Panc1 (cell line): Measurements from ENCODE around the gene DSCAM. TPM values are rescaled to one million over a fixed set of nuclear protein-coding genes. Genes with fewer than 3 reads are reported as not detected.

Experiments used
- ATAC-seq: fragments of 200-7000 bp; cut with Tn5 transposase; 2 replicates; pipeline ENCODE4 v1.9.1; 2020; ENCODE audit warnings: mild to moderate bottlenecking, moderate library complexity
- BruUV-seq: library from RNA; stranded (reverse); fragments of 400-500 nt; replicated peaks from 2 replicates; lab custom pipeline; 2021; lab: Mats Ljungman, UMichigan
- CTCF ChIA-PET: fragments of 300-600 bp; sonication (Branson Sonifier 250); formaldehyde crosslinking; loops from one replicate; lab custom pipeline; 2022; ENCODE audit warnings: antibody characterized with exemption; lab: Charles Lee
- POLR2A ChIA-PET: fragments of 300-600 bp; sonication (Branson Sonifier 250); formaldehyde crosslinking; loops from one replicate; lab custom pipeline; 2022; ENCODE audit warnings: antibody characterized with exemption; lab: Charles Lee
- DNase-seq: peaks from one replicate; pipeline ENCODE4 v3.0.0-alpha.2; 2010; ENCODE audit warnings: low read depth, low spot score
- H3K27ac ChIP-seq: 2 replicates; pipeline ENCODE4 v1.5.1; 2011; ENCODE audit warnings: mild to moderate bottlenecking, low read length, inconsistent platforms
- H3K27me3 ChIP-seq: fragments of 200-500 bp; sonication (Bioruptor generic); 2 replicates; pipeline ENCODE4 v1.6.0; 2014; ENCODE audit warnings: low read length, inconsistent platforms; ENCODE audit not compliant: control insufficient read depth, insufficient read depth
- H3K36me3 ChIP-seq: fragments of 200-500 bp; sonication (Bioruptor generic); 2 replicates; pipeline ENCODE4 v1.5.1; 2014; ENCODE audit warnings: inconsistent platforms, mild to moderate bottlenecking, low read length, moderate library complexity; ENCODE audit not compliant: control insufficient read depth, insufficient read depth
- H3K4me1 ChIP-seq: 2 replicates; pipeline ENCODE4 v1.5.1; 2011; ENCODE audit warnings: inconsistent platforms, mild to moderate bottlenecking, low read length, moderate library complexity; ENCODE audit not compliant: control insufficient read depth, insufficient read depth
- H3K4me3 ChIP-seq, 2 experiments: 2 replicates each; pipeline ENCODE4 v1.5.1; 2011 to 2012; ENCODE audit warnings: low read depth in 2 of 2, low read length in 2 of 2, mild to moderate bottlenecking in 2 of 2, inconsistent platforms in 1 of 2, moderate library complexity in 1 of 2
- H3K9me3 ChIP-seq: fragments of 200-500 bp; sonication (Bioruptor generic); 2 replicates; pipeline ENCODE4 v1.5.1; 2014; ENCODE audit warnings: low read depth, mild to moderate bottlenecking, inconsistent platforms, low read length, moderate library complexity; ENCODE audit not compliant: control insufficient read depth, insufficient read depth
- CTCF ChIP-seq: fragments of 450-650 bp; IDR thresholded peaks from 2 replicates; pipeline ENCODE4 v1.5.1; 2017; ENCODE audit warnings: mild to moderate bottlenecking
- POLR2AphosphoS5 ChIP-seq: IDR thresholded peaks from 2 replicates; pipeline ENCODE4 v1.6.1; 2012; ENCODE audit warnings: mild to moderate bottlenecking, low read depth, low read length, moderate library complexity
- REST ChIP-seq, 2 experiments: IDR thresholded peaks; 2 replicates each; pipeline ENCODE4 v1.6.1; 2011 to 2012; ENCODE audit warnings: low read depth in 2 of 2, control low read depth in 1 of 2, low read length in 1 of 2, mild to moderate bottlenecking in 1 of 2, moderate library complexity in 1 of 2; ENCODE audit not compliant: insufficient read depth in 1 of 2
- SIN3A ChIP-seq: IDR thresholded peaks from 2 replicates; pipeline ENCODE4 v1.6.1; 2012; ENCODE audit warnings: low read depth, mild to moderate bottlenecking, low read length, moderate library complexity, borderline replicate concordance; ENCODE audit not compliant: insufficient read depth
- TCF7L2 ChIP-seq: IDR thresholded peaks from 2 replicates; pipeline ENCODE4 v1.6.1; 2011; ENCODE audit warnings: mild to moderate bottlenecking, low read depth, low read length, inconsistent platforms
- in situ Hi-C: cut with HindIII; loops from 2 replicates; pipeline ENCODE4 v1.10.0; 2016; ENCODE audit warnings: low sequenced_read_pairs, low pct_unique_long_range_greater_than_20kb
- intact Hi-C: fragments of 100-400 bp; cut with micrococcal nuclease; formaldehyde crosslinking; loops from one replicate; pipeline ENCODE4 v1.10.0; 2022; ENCODE audit not compliant: unreplicated experiment
- total RNA-seq: library from RNA; stranded (reverse); gene quantifications from one replicate; pipeline ENCODE4 v1.2.1, GENCODE V29; 2021; ENCODE audit not compliant: unreplicated experiment

Gene DSCAM
- total RNA-seq, 1 experiment from 2014 or later: not detected

GRCh38 chr21:40187244-40187643 lies 659.7 kb downstream of the DSCAM start:
- ChIA-PET POLR2A (no interaction called here), CTCF (no interaction called here)
- H3K4me1 ChIP-seq: no peaks in the 10 kb centered on the region
- no TSS peak for BruUV-seq
- no peak overlapping the region for H3K27ac ChIP-seq
- no peak overlapping the region for H3K4me3 ChIP-seq
- H3K27me3 ChIP-seq: no peaks in the 10 kb centered on the region; the same call in 1 of the 2 replicates
- H3K36me3 ChIP-seq: no peaks in the 10 kb centered on the region
- intact Hi-C loops: no loop called here
- no peak for TF ChIP-seq POLR2AphosphoS5
- TF ChIP-seq TCF7L2: no peak
- TF ChIP-seq SIN3A: no peak
- no peak for TF ChIP-seq CTCF
- TF ChIP-seq REST (IDR thresholded peaks at IDR 0.05; ENCODE audit: insufficient read depth in 1 of 2, low read depth in 2 of 2, low read length in 1 of 2): no peak
- H3K9me3 ChIP-seq: no peaks in the 10 kb centered on the region
- in situ Hi-C loops: no loop called here
- DNase-seq (no peak), ATAC-seq (no peak)

- intact Hi-C loops: no loop called here
- Histone ChIP-seq H3K27me3 (no peaks in the 10 kb centered on the region; the same call in 1 of the 2 replicates), H3K9me3 (no peaks in the 10 kb centered on the region), H3K4me3 (no peak overlapping the region), H3K36me3 (no peaks in the 10 kb centered on the region), H3K27ac (no peak overlapping the region), H3K4me1 (no peaks in the 10 kb centered on the region)
- DNase-seq (no peak), ATAC-seq (no peak)
- ChIA-PET CTCF (no interaction called here), POLR2A (no interaction called here)
- BruUV-seq: no TSS peak
- no peak for TF ChIP-seq TCF7L2
- no peak for TF ChIP-seq CTCF
- TF ChIP-seq SIN3A: no peak
- TF ChIP-seq REST (IDR thresholded peaks at IDR 0.05; ENCODE audit: insufficient read depth in 1 of 2, low read depth in 2 of 2, low read length in 1 of 2): no peak
- TF ChIP-seq POLR2AphosphoS5: no peak
- in situ Hi-C loops: no loop called here
Observed at GRCh38 chr21:40186045-40186444, 660.9 kb downstream of the DSCAM start.
